ENCODE data around the gene RAD9A. TPM values are rescaled to one million over a fixed set of nuclear protein-coding genes. Genes with fewer than 3 reads are reported as not detected.

RAD9A gene
- total and polyA plus RNA-seq, 4 donors = 14.1 to 35.9 (median 21.2) TPM

DNA sequence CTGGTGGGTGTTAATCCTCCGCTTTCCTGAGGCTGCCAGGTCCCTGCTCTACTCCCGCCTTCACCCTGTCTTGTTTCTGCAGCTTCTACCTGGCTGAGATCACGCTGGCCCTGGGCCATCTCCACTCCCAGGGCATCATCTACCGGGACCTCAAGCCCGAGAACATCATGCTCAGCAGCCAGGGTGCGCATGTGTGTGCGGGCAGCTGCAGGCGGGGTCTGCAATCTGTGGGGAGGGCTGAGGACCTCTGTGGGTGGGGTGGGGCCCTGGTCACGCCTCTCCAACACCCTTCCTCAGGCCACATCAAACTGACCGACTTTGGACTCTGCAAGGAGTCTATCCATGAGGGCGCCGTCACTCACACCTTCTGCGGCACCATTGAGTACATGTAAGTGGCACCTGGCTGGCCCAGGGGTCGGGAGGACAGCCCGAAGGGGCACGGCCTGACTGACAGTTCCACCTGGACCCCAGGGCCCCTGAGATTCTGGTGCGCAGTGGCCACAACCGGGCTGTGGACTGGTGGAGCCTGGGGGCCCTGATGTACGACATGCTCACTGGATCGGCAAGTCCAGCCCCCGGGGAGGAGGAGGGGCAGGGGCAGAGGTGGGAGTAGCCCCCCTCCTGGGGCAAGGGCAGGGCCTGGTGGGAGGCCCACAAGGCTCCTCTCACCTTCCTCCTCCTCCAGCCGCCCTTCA lies 41.0 kb downstream of the RAD9A start:
- 90 to 93% methylated on average over 22 of the region's 22 CpGs for WGBS, 2 donors
- Histone ChIP-seq H3K27ac (ENCODE audit: low read depth in 1 of 2, low read length in 1 of 2) (no peak overlapping the region), H3K4me1 (ENCODE audit: control insufficient read depth in 5 of 5, insufficient read depth in 5 of 5, low read length in 5 of 5) (peaks cover 0 to 9% (median 5%) of the 10 kb centered on the region in 5 donors)

DNA sequence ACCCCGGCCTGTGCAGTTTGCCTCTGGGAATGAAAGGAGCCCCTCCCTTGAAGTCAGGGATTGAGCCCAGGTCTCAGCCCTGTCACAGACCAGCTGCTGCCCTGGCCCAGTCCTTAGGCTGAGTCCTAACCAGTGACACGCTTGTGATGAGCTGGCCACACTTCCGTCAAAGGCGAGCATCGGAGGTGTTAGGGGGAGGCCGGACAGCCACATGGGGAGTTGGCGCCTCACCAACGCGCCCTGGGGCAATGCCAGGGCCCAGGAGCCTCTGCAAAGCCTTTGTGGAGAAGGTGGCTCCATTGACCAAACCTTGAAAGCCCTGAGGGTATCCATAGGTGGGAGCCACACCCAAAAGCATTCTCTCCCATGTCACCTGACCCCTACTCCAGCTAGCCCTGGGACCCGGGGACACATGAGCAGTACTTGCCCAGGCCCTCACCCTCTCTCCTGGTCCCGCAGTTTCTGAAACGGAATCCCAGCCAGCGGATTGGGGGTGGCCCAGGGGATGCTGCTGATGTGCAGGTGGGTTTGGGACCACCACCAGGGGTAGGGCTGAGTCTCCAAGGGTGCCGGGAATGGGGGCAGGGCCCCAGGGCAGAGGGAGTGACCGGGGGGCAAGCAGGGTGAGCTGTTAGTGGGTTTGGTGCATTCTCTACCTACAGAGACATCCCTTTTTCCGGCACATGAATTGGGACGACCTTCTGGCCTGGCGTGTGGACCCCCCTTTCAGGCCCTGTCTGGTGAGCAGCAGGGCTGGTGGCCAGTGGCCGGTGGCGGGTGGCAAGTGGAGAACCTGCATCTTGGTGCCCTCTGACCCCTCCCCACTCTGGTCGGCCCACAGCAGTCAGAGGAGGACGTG lies 42.0 kb downstream of the RAD9A start:
- Histone ChIP-seq H3K36me3 (ENCODE audit: control insufficient read depth in 4 of 4, insufficient read depth in 4 of 4, low read length in 4 of 4) (peaks cover 0 to 65% (median 15%) of the 10 kb centered on the region in 4 donors), H3K9ac (ENCODE audit: insufficient read depth in 1 of 2, low read length in 2 of 2) (no peak overlapping the region), H3K4me1 (ENCODE audit: control insufficient read depth in 5 of 5, insufficient read depth in 5 of 5, low read length in 5 of 5) (peaks cover 0 to 8% (median 5%) of the 10 kb centered on the region in 5 donors), H3K27ac (ENCODE audit: low read depth in 1 of 2, low read length in 1 of 2) (no peak overlapping the region), H3K27me3 (ENCODE audit: control insufficient read depth in 3 of 3, insufficient read depth in 3 of 3, low read length in 2 of 3) (no peaks in the 10 kb centered on the region), H3K4me3 (no peak overlapping the region), H3K9me3 (ENCODE audit: control insufficient read depth in 4 of 4, insufficient read depth in 3 of 4, low read length in 3 of 4) (no peaks in the 10 kb centered on the region)
- WGBS, 2 donors = 88 to 89% methylated on average over 21 to 22 of the region's 22 CpGs
- ATAC-seq (ENCODE audit: insufficient read depth, low FRiP score) (no peak), DNase-seq (no peak)
- TF ChIP-seq, protein P1, sequence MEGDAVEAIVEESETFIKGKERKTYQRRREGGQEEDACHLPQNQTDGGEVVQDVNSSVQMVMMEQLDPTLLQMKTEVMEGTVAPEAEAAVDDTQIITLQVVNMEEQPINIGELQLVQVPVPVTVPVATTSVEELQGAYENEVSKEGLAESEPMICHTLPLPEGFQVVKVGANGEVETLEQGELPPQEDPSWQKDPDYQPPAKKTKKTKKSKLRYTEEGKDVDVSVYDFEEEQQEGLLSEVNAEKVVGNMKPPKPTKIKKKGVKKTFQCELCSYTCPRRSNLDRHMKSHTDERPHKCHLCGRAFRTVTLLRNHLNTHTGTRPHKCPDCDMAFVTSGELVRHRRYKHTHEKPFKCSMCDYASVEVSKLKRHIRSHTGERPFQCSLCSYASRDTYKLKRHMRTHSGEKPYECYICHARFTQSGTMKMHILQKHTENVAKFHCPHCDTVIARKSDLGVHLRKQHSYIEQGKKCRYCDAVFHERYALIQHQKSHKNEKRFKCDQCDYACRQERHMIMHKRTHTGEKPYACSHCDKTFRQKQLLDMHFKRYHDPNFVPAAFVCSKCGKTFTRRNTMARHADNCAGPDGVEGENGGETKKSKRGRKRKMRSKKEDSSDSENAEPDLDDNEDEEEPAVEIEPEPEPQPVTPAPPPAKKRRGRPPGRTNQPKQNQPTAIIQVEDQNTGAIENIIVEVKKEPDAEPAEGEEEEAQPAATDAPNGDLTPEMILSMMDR (IDR thresholded peaks at IDR 0.05; ENCODE audit: control extremely low read depth, extremely low read depth) = no peak

More for the DNA sequence above, 41.0 kb downstream of the RAD9A start:
- Histone ChIP-seq H3K36me3 (ENCODE audit: control insufficient read depth in 4 of 4, insufficient read depth in 4 of 4, low read length in 4 of 4) (peaks cover 0 to 55% (median 15%) of the 10 kb centered on the region in 4 donors), H3K27me3 (ENCODE audit: control insufficient read depth in 3 of 3, insufficient read depth in 3 of 3, low read length in 2 of 3) (no peaks in the 10 kb centered on the region), H3K4me3 (no peak overlapping the region), H3K9ac (ENCODE audit: insufficient read depth in 1 of 2, low read length in 2 of 2) (no peak overlapping the region), H3K9me3 (ENCODE audit: control insufficient read depth in 4 of 4, insufficient read depth in 3 of 4, low read length in 3 of 4) (no peaks in the 10 kb centered on the region)
- TF ChIP-seq, protein P1 (IDR thresholded peaks at IDR 0.05; ENCODE audit: control extremely low read depth, extremely low read depth) = no peak
- ATAC-seq (ENCODE audit: insufficient read depth, low FRiP score) (no peak), DNase-seq (no peak)

DNA sequence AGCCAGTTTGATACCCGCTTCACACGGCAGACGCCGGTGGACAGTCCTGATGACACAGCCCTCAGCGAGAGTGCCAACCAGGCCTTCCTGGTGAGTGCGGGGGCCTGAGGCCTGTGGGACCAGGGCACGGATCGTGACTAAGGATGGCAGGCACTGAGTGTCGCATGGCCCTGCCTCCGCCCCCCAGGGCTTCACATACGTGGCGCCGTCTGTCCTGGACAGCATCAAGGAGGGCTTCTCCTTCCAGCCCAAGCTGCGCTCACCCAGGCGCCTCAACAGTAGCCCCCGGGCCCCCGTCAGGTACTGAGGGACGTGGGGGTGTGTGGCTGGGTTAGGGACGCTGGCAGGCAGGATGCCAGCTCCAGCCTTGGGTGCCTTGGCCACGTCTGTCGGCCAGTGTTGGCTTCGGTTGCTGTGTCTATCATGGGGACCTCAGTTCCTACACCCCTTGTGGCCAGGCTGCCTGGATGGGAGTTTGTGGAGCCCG lies 42.7 kb downstream of the RAD9A start:
- TF ChIP-seq, protein P1 (IDR thresholded peaks at IDR 0.05; ENCODE audit: control extremely low read depth, extremely low read depth) = no peak
- Histone ChIP-seq H3K27me3 (ENCODE audit: control insufficient read depth in 3 of 3, insufficient read depth in 3 of 3, low read length in 2 of 3) (no peaks in the 10 kb centered on the region), H3K9ac (ENCODE audit: insufficient read depth in 1 of 2, low read length in 2 of 2) (no peak overlapping the region), H3K4me3 (no peak overlapping the region), H3K36me3 (ENCODE audit: control insufficient read depth in 4 of 4, insufficient read depth in 4 of 4, low read length in 4 of 4) (peaks cover 0 to 66% (median 15%) of the 10 kb centered on the region in 4 donors), H3K4me1 (ENCODE audit: control insufficient read depth in 5 of 5, insufficient read depth in 5 of 5, low read length in 5 of 5) (peaks cover 0 to 2% (median 1%) of the 10 kb centered on the region in 5 donors), H3K9me3 (ENCODE audit: control insufficient read depth in 4 of 4, insufficient read depth in 3 of 4, low read length in 3 of 4) (no peaks in the 10 kb centered on the region), H3K27ac (ENCODE audit: low read depth in 1 of 2, low read length in 1 of 2) (no peak overlapping the region)
- DNase-seq (no peak), ATAC-seq (ENCODE audit: insufficient read depth, low FRiP score) (no peak)
- 86 to 88% methylated on average over 23 of the region's 23 CpGs for WGBS, 2 donors

Measured in lung (tissue), 12 donors.